ENCODE results near the gene ERCC1.

ERCC1 gene

DNA sequence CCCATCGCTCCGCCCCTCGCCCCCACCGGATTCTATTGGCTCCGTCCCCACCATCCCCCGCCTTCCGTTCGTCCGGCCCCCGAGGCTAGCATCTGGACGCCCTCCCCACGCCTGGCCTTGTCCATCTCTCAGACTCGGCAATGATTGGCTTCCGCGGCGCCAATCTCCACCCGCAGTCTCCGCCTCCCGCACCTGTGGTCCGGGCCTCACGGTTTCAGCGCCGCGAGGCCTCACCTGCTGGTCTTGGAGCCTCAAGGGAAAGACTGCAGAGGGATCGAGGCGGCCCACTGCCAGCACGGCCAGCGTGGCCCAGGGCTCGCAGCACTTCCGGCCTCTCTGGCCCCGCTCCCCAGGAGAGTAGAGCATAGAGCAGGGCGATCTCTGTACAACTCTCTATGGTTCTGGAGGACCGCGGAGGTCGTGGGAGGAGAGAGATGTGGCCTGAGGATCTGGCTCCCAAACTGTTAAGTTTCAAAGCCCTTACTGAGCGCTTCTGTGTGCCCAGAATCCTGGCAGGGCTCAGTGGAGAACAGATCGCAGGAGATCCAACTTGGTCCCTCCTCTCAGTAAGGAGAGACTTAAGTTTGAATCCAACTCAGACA is at the start of gene ERCC1:
Gene ERCC1, minus strand, starts transcription at position 329 of the 602 bp plus-strand sequence. CDS start 543 bp downstream, outside the sequence.
- no peak for DNase-seq

DNA sequence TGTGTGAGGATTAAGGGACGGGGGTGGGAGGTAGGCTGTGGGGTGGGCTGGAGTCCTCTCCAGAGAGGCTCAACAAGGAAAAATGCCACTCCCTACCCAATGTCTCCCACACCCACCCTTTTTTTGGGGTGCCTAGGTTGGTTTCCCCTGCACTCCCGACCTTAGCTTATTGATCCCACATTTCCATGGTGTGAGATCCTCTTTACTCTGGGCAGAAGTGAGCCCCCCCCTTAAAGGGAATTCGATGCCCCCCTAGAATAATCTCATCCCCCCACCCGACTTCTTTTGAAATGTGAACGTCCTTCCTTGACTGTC is 49.6 kb upstream of the ERCC1 start:
- DNase-seq: no peak

DNA sequence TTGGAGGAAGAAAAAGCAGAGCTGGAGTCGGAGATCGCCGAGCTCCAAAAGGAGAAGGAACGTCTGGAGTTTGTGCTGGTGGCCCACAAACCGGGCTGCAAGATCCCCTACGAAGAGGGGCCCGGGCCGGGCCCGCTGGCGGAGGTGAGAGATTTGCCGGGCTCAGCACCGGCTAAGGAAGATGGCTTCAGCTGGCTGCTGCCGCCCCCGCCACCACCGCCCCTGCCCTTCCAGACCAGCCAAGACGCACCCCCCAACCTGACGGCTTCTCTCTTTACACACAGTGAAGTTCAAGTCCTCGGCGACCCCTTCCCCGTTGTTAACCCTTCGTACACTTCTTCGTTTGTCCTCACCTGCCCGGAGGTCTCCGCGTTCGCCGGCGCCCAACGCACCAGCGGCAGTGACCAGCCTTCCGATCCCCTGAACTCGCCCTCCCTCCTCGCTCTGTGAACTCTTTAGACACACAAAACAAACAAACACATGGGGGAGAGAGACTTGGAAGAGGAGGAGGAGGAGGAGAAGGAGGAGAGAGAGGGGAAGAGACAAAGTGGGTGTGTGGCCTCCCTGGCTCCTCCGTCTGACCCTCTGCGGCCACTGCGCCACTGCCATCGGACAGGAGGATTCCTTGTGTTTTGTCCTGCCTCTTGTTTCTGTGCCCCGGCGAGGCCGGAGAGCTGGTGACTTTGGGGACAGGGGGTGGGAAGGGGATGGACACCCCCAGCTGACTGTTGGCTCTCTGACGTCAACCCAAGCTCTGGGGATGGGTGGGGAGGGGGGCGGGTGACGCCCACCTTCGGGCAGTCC is 49.0 kb upstream of the ERCC1 start:
- DNase-seq: no peak

DNA sequence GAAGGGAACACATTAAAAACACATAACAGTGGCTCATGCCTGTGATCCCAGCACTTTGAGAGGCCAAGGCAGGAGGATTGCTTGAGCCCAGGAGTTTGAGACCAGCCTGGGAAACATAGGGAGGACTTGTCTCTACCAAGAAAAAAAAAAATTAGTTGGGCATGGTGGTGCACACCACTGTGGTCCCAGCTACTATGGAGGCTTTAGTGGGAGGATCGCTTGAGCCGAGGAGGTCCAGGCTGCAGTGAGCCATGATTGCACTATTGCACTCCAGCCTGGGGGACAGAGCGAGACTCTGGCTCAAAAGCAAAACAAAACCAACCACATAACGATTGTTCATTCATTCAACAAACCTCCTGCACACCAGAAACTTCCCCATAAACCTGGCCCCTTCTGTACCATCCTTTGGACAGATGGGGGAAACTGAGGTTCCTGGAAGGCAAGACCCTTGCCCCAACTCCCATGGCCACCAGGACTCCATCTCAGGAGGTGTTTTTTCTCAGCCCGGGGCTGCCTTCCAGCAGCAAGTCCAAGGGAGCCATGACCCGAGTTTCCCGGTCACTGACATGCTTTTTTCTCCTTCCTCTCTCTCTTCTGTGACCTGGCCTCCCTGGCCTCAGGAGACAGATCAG is 48.3 kb upstream of the ERCC1 start:
- DNase-seq: no peak

DNA sequence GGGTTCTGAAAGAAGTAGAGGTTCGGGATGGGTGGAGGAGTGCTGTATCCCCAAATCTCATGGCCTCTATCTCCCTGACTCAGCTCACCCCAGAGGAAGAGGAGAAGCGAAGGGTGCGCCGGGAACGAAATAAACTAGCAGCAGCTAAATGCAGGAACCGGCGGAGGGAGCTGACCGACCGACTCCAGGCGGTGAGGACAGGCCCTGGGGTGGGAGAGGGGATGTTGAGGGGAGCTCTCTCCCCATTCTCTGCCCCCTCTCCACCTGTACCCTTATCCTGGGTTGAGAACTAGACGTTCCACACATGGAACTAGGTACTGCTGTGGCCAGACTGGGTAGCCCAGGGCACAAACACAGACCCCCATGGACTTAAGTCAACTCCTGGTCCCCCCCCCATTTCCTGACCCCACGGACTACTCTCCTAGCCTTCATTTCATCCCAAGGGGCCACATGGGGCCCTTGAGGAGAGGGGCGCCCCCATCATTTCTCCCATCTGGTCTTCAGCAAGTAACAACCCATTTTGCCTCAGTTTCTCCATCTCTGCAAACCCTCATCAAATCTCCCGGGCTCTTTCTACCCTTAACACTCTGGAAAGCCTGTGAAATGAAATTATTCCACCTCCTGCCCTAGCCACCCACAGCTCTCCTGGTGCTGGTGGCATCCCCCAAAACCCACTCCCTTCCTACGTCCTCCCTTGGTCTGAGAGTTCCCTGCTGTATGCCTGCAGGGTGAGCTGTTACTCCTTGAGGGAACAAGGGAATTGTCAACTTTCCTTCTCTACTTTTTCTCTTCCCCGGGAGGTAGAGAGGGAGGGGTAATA is 47.6 kb upstream of the ERCC1 start:
- no peak for DNase-seq

DNA sequence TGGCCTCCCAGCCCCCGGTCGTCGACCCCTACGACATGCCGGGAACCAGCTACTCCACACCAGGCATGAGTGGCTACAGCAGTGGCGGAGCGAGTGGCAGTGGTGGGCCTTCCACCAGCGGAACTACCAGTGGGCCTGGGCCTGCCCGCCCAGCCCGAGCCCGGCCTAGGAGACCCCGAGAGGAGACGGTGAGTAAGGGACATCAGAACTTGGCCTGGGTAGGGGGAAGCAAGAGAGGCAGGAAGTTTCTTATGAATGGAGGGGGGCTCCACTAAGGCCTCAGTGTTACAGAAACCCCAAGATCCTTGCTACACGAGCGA is 47.0 kb upstream of the ERCC1 start:
- no peak for DNase-seq

DNA sequence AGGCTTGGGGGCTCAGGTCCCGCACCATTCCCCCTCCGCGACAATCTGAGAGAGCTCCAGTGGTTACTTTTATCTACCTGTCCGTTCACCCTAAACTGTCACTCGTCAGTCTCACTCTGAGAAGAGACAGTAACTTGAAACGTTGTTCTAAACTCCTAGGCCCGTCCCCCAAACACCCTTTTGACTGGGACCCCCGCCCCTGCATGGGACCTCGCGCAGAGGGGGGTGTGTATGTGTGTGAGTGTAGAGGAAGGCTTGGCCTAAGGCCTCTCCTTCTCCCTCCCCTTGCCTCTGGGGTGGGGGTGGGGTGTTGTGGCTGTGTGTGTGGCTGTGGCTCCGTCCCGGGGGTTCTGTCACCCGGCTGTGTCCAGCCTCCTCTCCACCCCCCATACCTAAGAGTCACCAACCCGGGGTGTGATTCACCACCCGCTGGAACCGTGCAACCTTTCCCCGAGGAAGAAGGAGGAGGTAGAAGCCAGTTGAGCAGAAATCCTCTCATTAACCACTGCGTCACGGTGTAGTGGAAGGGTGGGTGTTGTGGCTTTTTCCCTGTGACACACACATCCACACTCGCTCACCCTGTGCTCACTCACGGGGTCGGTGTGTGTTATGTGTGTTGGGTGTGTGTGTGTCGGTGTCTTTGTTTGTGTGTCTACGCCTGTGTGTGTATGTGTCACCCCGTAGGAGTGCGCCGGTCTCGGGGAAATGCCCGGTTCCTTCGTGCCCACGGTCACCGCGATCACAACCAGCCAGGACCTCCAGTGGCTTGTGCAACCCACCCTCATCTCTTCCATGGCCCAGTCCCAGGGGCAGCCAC is 46.4 kb upstream of the ERCC1 start:
- DNase-seq: no peak

DNA sequence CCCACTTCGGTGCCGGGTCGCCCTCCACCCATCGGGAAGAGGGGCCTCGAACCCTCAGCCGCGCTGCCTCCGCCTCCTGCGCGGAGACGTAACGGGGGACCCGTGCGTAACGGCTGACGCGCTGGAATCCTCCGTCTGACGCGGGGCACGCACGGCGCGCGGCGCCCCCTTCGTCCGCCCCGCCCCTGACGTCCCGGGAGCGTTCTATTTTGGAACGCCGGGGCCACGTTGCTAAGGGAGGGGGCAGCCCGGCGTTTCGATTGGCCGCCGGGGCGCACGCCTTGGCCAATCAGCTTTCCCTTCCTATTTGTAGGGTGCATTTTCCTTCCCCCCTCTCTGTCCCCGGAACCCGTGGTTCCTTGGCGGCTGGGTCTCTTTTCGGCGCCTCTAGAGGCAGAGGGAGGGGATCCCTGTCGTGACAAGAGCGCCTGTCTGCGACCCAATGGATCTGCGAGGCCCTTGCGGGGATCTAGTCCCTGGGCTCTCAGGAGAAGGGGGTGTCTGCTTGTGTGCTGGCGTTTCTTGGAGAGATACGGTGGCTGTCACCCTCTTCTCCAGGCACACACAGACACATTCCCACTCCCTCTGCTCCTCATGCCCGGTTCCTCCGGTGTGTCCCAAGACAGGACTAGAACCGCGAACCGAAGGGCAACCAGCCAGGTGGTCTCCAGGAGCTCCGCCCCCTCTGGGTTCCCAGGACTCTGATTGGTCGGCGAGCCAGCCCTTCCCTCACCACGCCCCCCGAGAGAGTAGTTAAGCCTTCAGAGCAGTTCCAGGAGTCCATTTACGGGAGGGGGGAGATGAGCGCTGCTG is 45.6 kb upstream of the ERCC1 start:
- peak; percentile 95 for DNase-seq

DNA sequence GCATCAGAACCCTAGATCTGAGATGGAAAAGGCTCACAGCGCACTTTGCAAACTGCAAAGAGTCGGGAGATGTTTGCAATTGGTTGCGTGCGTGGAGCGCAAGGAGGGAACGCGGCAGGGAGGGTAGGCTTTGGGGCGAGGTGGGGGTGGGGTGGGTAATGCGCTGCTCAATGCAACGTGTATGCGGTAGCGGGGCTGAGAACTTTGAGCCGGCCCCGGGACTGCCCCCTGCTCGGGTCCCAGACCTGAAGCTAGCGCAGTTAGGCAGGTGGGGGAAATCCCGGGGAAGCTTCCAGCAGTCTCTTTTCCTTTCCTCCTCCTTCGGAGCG is 45.0 kb upstream of the ERCC1 start:
- peak; percentile 66 for DNase-seq

DNA sequence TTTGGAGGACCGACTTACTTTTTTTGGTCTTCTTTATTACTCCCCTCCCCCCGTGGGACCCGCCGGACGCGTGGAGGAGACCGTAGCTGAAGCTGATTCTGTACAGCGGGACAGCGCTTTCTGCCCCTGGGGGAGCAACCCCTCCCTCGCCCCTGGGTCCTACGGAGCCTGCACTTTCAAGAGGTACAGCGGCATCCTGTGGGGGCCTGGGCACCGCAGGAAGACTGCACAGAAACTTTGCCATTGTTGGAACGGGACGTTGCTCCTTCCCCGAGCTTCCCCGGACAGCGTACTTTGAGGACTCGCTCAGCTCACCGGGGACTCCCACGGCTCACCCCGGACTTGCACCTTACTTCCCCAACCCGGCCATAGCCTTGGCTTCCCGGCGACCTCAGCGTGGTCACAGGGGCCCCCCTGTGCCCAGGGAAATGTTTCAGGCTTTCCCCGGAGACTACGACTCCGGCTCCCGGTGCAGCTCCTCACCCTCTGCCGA is 44.5 kb upstream of the ERCC1 start:
- peak; percentile 59 for DNase-seq

DNA sequence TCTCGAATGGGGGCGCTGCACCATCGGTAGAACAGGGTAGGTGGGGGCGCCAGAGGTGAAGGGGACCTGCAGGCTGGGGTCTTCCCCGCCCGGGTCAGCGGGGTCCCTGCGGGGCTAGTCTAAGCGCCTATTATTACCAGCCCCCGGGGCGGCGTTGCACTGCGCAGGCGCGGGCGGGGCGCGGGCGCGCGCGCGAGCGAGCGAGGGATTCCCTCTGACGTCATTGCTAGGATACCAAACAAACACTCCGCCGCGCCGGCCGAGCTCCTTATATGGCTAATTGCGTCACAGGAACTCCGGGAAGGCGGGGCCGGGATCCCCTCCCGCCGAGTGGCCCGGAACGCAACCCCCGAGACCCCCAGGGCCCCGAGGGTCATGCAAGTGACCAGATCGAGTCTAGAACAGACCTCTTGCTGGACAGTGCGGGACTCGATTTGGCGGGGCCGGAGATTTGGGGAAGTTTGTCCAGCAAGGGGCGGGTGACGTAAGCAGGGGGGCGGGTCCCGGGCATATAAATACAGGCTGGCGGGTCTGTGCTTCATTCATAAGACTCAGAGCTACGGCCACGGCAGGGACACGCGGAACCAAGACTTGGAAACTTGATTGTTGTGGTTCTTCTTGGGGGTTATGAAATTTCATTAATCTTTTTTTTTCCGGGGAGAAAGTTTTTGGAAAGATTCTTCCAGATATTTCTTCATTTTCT is 43.9 kb upstream of the ERCC1 start, which contains the start of gene FOSB:
Gene FOSB, plus strand, starts transcription at position 541 of the 703 bp plus-strand sequence. CDS start 591 bp downstream, outside the sequence.
- peak; percentile 92 for DNase-seq

DNA sequence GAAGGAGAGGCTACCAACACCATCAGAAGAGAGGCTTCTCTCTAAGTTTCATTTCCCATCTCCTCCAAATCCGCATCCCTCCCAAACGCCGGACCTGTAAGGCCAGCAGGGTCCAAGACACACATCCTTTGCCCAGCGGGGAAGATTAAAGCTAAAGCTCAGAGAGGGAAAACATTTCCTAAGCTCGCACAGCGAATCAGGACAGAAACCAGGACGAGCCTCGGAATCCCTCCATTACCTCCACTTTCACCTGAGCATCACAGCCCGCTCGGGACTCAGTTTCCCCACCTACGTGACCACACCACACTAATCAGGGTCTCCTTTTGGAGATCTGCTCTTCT is 43.4 kb upstream of the ERCC1 start:
- peak; percentile 4 for DNase-seq

DNA sequence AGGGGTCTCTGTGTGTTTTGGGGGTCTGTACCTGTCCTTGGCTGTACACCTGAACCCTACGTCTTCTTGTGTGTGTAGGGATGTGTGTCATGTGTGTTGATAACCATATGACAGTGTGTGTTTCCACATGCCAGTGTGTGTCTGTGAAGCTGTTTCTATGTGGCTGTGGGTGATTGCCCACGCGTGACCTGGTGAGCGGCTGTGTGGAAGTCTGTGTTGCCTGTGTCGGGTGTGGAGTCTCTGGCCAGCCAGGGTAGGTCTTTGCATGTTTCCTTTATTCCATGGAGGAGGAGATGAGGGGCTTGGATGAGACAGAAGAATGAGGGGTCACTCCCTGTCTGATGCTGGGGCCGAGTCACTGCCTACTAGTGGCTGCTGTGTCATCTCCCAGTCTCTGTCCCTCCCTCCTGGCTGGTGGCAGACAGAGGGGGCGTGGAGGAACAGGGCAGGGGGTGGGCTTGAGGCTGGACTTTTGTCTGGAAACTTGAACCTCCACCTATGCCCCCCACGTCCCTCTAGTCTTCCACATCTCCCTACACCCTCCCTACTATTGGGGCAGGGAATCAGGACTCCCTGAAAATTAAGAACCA is 41.2 kb upstream of the ERCC1 start:
- DNase-seq: no peak

DNA sequence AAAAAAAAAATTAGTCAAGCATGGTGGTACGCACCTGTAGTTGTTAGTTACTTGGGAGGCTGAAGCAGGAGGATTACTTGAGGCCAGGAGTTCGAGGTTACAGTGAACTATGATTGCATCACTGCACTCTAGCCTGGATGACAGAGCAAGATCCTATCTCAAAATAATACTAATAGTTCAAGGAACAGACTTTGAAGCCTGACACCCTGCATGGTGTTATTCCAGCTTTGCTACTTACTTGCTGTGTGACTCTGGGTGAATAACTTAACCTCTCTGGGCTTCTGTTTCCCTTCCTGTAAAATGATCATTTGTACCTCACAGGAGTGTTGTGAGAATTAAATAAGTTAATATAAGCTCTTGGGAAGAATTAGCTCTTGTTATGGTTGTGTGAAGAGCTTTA is 40.6 kb upstream of the ERCC1 start:
- DNase-seq: no peak

DNA sequence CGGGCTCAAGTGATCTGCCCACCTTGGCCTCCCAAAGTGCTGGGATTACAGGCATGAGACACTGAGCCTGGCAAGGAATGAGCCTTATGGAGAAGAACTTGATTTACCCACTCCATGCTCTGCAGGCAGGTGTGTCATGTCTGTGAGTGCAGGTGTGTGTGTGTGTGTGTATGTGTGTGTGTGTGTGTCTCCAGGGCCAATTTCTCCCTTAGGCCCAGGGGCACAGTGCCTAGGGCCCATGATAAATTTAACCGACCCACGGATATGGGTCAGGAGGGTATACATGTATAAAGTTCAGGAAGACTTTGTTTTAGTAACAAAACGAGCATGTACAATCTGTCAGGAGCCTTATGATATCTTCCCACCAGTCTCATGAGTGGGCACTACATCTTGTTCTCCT is 39.5 kb upstream of the ERCC1 start:
- no peak for DNase-seq

DNA sequence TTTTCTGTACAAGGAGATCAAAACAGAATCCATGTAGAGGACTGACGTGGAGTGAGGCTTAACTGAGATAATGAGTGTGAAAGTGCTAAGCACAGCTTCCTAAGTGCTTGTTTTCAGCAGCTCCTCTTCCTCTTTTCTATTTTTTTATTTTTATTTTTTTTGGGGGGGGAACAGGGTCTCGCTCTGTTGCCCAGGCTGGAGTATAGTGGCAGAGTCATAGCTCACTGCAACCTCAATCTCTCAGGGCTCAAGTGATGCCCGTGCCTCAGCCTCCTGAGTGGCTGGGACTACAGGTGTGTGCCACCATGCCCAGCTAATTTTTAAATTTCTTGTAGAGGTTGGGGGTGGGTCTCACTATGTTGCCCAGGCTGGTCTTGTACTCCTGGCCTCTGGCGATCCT is 38.5 kb upstream of the ERCC1 start:
- DNase-seq: no peak

DNA sequence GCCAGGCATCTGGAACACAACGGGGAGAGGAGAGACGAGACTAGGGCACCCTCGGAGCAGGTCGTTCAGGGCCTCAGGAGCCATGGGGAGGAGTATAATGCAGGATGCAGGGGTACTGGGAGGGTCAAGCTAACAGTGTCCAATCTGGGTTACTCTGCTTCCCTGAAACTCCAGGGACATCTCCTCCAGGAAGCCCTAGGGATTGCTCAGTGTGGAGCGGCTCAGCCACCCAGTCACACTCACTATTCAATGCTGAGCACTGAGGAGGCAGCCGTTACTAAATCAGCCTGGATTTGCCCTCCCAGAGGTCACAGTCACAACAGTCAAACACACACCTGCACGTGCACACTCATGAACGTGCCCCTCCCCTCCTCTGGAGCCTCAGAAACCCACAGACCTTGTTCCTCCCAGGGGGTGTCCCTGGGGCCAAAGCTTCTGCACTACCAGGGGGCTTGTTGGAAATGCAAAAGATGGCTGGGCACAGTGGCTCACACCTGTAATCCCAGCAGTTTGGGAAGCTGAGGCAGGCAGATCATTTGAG is 37.2 kb upstream of the ERCC1 start:
- DNase-seq: no peak

DNA sequence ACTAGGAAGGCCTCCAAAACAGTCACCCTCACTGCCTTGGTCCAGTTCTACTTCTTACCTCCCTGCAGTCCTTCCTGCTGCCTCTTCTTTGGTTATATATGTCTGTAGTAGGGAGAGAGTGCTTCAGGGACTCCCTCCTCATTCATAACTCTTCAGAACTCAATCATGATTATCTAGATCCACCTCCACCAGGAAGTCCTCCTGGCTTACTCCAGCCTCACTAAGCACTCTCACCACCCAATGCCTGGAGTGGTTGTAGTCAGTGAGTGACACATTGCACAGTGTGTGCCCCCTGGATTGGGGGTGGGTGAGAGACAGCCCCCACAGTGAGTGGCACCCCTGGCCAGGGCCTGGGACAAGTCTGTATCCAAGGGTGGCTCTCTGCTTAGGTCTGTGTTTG is 34.1 kb upstream of the ERCC1 start:
- no peak for DNase-seq

DNA sequence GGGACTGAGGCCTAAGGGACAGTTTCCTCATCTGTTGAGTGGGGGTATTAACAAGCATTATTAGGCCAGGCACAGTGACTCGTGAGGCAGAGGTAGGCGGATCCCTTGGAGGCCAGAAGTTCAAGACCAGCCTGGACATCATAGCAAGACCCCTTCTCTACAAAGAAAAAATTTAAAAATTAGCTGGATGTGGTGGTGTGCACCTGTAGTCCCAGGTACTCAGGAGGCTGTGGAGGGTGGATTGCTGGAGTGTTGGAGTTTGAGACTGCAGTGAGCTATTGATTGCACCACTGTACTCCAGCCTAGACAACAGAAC is 32.7 kb upstream of the ERCC1 start:
- no peak for DNase-seq

DNA sequence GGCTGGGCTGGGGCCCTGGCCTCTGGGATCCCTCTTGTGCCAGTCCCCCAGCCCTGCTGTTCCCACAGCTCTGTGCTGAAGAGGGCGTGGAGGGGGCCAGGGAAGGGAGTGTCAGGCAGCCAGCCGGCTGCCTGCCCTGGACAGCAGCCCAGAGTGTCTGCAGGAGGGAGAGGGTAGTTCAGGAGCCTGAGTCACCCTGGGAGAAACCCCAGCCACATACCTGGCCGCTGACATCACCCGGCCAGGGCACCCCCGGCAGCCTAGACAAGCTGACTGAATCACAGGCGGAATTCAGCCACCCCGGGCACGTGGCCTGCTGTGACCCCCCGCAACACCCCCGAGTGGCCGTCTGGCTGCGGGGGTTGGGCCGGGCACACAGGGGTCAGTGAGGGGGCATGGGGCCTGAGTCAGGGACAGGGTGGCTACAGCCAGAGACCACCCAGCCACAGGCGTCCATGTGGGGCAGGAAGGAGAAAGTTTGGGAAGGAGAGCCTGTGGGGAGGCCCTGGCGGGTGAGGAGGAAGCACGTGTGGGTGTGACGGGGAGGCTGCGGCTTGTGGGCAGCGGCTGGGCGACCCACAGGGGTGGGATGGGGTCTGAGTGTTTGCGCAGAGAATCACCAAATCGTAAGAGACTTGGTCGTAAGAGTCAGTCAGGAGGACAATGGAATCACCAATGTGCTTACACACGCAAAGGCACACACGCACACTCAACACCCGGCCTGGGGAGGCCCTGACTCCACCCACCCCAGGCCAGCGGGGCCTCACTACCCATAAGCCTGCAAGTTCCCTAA is 32.2 kb upstream of the ERCC1 start:
- DNase-seq: peak; percentile 65

All from CD4-positive, alpha-beta T cell treated with Interleukin-6 for 4 hours (primary cell).